HL-60 (cell line): ENCODE data around the gene AKT3.
"Not testable (repeated sequence)": the region's sequence is repeated elsewhere in the genome, so short reads cannot be mapped to it uniquely, and the experiment has no call there.

Experiments used
- DNase-seq, 2 experiments: peaks; one replicate each; pipeline ENCODE4 v3.0.0-alpha.2; 2010 to 2020; ENCODE audit warnings: low read depth in 1 of 2, low spot score in 1 of 2
- H3K27ac ChIP-seq: fragments of 250-450 bp; sonication (Bioruptor Pico); replicated peaks from 2 replicates; pipeline ENCODE4 v1.5.1; 2020; ENCODE audit warnings: mild to moderate bottlenecking, moderate library complexity
- H3K27me3 ChIP-seq: fragments of 250-450 bp; sonication (Bioruptor Pico); 2 replicates; pipeline ENCODE4 v1.5.1; 2021; ENCODE audit warnings: mild to moderate bottlenecking, moderate library complexity; ENCODE audit not compliant: insufficient read depth, poor library complexity, severe bottlenecking
- H3K4me3 ChIP-seq: replicated peaks from 2 replicates; pipeline ENCODE4 v1.5.1; 2011; ENCODE audit warnings: mild to moderate bottlenecking, control low read depth, low read length; ENCODE audit not compliant: insufficient read depth
- CTCF ChIP-seq: IDR thresholded peaks from one replicate; pipeline ENCODE4 v1.5.1; 2011; ENCODE audit warnings: low read length, control low read depth, inconsistent platforms; ENCODE audit not compliant: insufficient read depth
- GABPA ChIP-seq: IDR thresholded peaks from 2 replicates; pipeline ENCODE4 v1.6.1; 2012; ENCODE audit warnings: low read depth
- POLR2AphosphoS5 ChIP-seq: IDR thresholded peaks from 2 replicates; pipeline ENCODE4 v1.6.1; 2012; ENCODE audit warnings: low read depth
- REST ChIP-seq: IDR thresholded peaks from 2 replicates; pipeline ENCODE4 v1.6.1; 2012; ENCODE audit warnings: low read depth; ENCODE audit not compliant: insufficient replicate concordance
- SPI1 ChIP-seq: IDR thresholded peaks from 2 replicates; pipeline ENCODE4 v1.6.1; 2012; ENCODE audit warnings: low read depth, mild to moderate bottlenecking, borderline replicate concordance

AKT3 gene

GRCh38 chr1:243658594-243659105, 191.4 kb downstream of the AKT3 start:
- DNase-seq, result no peak
- Histone ChIP-seq H3K27ac (no peak overlapping the region), H3K4me3 (no peak overlapping the region), H3K27me3 (no peaks in the 10 kb centered on the region)
- no peak for TF ChIP-seq GABPA
- TF ChIP-seq POLR2AphosphoS5, result no peak
- TF ChIP-seq CTCF, result no peak
- TF ChIP-seq SPI1, result no peak
- TF ChIP-seq REST, result no peak

- no peak for DNase-seq
- no peak overlapping the region for H3K4me3 ChIP-seq
- no peak for TF ChIP-seq POLR2AphosphoS5
- TF ChIP-seq CTCF, result no peak
- TF ChIP-seq REST, result no peak
- no peak for TF ChIP-seq GABPA
- TF ChIP-seq SPI1, result no peak
- H3K27ac ChIP-seq, result no peak overlapping the region
- H3K27me3 ChIP-seq, result no peaks in the 10 kb centered on the region
Observed at GRCh38 chr1:243657793-243658192, 192.2 kb downstream of the AKT3 start.

- not testable (repeated sequence) for H3K27me3 ChIP-seq, H3K4me3 ChIP-seq, H3K27ac ChIP-seq, DNase-seq
Observed at GRCh38 chr1:243649530-243649929, 200.5 kb downstream of the AKT3 start.

GRCh38 chr1:243646841-243647240, 203.2 kb downstream of the AKT3 start:
- no peak for DNase-seq
- Histone ChIP-seq H3K27ac (no peak overlapping the region), H3K4me3 (no peak overlapping the region), H3K27me3 (no peaks in the 10 kb centered on the region)
- no peak for TF ChIP-seq REST
- no peak for TF ChIP-seq SPI1
- TF ChIP-seq POLR2AphosphoS5, result no peak
- no peak for TF ChIP-seq CTCF
- TF ChIP-seq GABPA, result no peak
